ENCODE results near the gene FAM120B.

The FAM120B gene

GRCh38 chr6:170281331-170282292 is 24.9 kb upstream of the FAM120B start:
- H3K4me3 ChIP-seq (ENCODE audit: low read length in 2 of 2) = no peak overlapping the region
- H3K4me1 ChIP-seq (ENCODE audit: control insufficient read depth, insufficient read depth, low read length) = peaks cover 5% of the 10 kb centered on the region
- H3K36me3 ChIP-seq (ENCODE audit: control insufficient read depth in 2 of 2, insufficient read depth in 2 of 2, low read length in 2 of 2) = no peaks in the 10 kb centered on the region
- no peak overlapping the region for H3K9ac ChIP-seq (ENCODE audit: low read length in 2 of 2)
- no peaks in the 10 kb centered on the region for H3K9me3 ChIP-seq (ENCODE audit: control insufficient read depth in 2 of 2, low read length in 2 of 2)
- H3K27me3 ChIP-seq (ENCODE audit: control insufficient read depth in 1 of 2, insufficient read depth in 2 of 2, low read length in 2 of 2) = peaks cover 0 to 3% of the 10 kb centered on the region in 2 donors
- no peak overlapping the region for H3K27ac ChIP-seq (ENCODE audit: low read length)

- H3K4me3 ChIP-seq (ENCODE audit: low read length in 2 of 2) = no peak overlapping the region
- H3K27me3 ChIP-seq (ENCODE audit: control insufficient read depth in 1 of 2, insufficient read depth in 2 of 2, low read length in 2 of 2) = peaks cover 5 to 6% of the 10 kb centered on the region in 2 donors
- H3K36me3 ChIP-seq (ENCODE audit: control insufficient read depth in 2 of 2, insufficient read depth in 2 of 2, low read length in 2 of 2) = no peaks in the 10 kb centered on the region
- no peak overlapping the region for H3K27ac ChIP-seq (ENCODE audit: low read length)
- no peaks in the 10 kb centered on the region for H3K9me3 ChIP-seq (ENCODE audit: control insufficient read depth in 2 of 2, low read length in 2 of 2)
- H3K4me1 ChIP-seq (ENCODE audit: control insufficient read depth, insufficient read depth, low read length) = peaks cover 7% of the 10 kb centered on the region
- H3K9ac ChIP-seq (ENCODE audit: low read length in 2 of 2) = no peak overlapping the region
These were observed 23.9 kb upstream of the FAM120B start for GRCh38 chr6:170282512-170283158.

GRCh38 chr6:170283212-170284081 is 23.1 kb upstream of the FAM120B start:
- no peak overlapping the region for H3K4me3 ChIP-seq (ENCODE audit: low read length in 2 of 2)
- no peak overlapping the region for H3K27ac ChIP-seq (ENCODE audit: low read length)
- H3K9ac ChIP-seq (ENCODE audit: low read length in 2 of 2) = no peak overlapping the region
- H3K27me3 ChIP-seq (ENCODE audit: control insufficient read depth in 1 of 2, insufficient read depth in 2 of 2, low read length in 2 of 2) = peaks cover 12 to 14% of the 10 kb centered on the region in 2 donors
- H3K36me3 ChIP-seq (ENCODE audit: control insufficient read depth in 2 of 2, insufficient read depth in 2 of 2, low read length in 2 of 2) = no peaks in the 10 kb centered on the region
- H3K4me1 ChIP-seq (ENCODE audit: control insufficient read depth, insufficient read depth, low read length) = peaks cover 8% of the 10 kb centered on the region
- no peaks in the 10 kb centered on the region for H3K9me3 ChIP-seq (ENCODE audit: control insufficient read depth in 2 of 2, low read length in 2 of 2)

DNA sequence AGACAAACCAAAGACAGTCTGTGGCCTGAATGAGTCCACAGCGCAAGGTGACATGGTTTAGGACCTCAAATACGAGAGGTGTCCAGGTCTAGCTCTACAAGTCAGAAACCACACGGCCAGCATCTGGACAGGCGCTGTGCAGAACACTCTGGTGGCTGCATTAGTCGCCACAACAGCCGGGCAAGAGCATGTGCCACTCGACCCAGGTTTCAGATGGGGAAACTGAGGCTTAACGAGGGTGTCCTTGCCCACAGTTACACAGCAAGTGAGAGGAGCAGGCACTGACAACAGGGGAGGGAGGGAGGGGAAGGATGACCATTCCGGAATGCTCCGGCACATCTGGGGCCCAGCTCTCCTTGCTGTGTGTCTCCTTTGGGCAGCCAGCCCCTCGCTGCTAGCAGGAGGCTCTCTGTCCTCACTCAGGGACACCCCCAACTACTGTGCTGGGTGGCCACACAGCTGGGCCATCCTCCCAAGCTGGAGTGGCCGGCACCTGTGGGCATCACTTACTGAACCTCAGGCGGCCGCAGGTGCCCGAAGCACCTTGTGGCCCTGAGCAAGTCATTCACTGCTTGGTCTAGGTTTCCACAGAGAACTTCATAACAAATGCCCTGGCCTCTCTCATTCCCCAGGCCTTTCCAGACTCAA is 22.3 kb upstream of the FAM120B start:
- peaks cover 12% of the 10 kb centered on the region for H3K4me1 ChIP-seq (ENCODE audit: control insufficient read depth, insufficient read depth, low read length)
- H3K9me3 ChIP-seq (ENCODE audit: control insufficient read depth in 2 of 2, low read length in 2 of 2) = no peaks in the 10 kb centered on the region
- H3K9ac ChIP-seq (ENCODE audit: low read length in 2 of 2) = no peak overlapping the region
- no peak overlapping the region for H3K27ac ChIP-seq (ENCODE audit: low read length)
- peaks cover 17 to 20% of the 10 kb centered on the region in 2 donors for H3K27me3 ChIP-seq (ENCODE audit: control insufficient read depth in 1 of 2, insufficient read depth in 2 of 2, low read length in 2 of 2)
- H3K36me3 ChIP-seq (ENCODE audit: control insufficient read depth in 2 of 2, insufficient read depth in 2 of 2, low read length in 2 of 2) = no peaks in the 10 kb centered on the region
- no peak overlapping the region for H3K4me3 ChIP-seq (ENCODE audit: low read length in 2 of 2)

DNA sequence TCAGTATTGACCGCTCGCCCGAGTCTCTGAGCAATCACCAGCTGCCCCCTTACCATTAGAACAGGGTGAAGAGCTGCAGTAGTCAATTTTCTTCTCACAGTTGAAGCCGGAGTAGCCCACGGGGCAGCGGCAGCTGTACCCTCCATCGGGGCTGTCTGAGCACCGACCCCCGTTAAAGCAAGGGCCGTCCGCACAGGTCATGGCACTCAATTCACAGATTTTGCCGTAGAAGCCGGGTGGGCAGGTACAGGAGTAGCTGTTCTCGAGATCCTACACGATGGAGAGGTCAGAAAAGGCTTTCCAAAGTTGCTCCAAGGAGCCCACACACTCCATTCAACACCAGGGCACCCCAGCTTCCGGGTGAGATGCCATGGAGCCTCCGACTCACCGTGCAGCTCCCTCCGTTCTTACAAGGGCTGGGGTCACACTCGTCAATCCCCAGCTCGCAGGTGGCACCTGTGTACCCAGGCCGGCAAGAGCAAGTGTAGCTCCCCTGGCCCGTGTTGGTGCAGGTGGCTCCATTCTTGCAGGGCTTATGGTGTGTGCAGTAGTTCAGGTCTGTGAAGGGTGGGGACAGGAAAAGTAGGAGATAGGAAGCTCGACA is 21.6 kb upstream of the FAM120B start:
- Histone ChIP-seq H3K4me3 (ENCODE audit: low read length in 2 of 2) (no peak overlapping the region), H3K27ac (ENCODE audit: low read length) (no peak overlapping the region), H3K4me1 (ENCODE audit: control insufficient read depth, insufficient read depth, low read length) (peaks cover 18% of the 10 kb centered on the region), H3K27me3 (ENCODE audit: control insufficient read depth in 1 of 2, insufficient read depth in 2 of 2, low read length in 2 of 2) (peaks cover 17 to 27% of the 10 kb centered on the region in 2 donors), H3K9ac (ENCODE audit: low read length in 2 of 2) (no peak overlapping the region), H3K36me3 (ENCODE audit: control insufficient read depth in 2 of 2, insufficient read depth in 2 of 2, low read length in 2 of 2) (no peaks in the 10 kb centered on the region), H3K9me3 (ENCODE audit: control insufficient read depth in 2 of 2, low read length in 2 of 2) (no peaks in the 10 kb centered on the region)

GRCh38 chr6:170285482-170285881 is 21.1 kb upstream of the FAM120B start:
- no peak overlapping the region for H3K9ac ChIP-seq (ENCODE audit: low read length in 2 of 2)
- no peaks in the 10 kb centered on the region for H3K36me3 ChIP-seq (ENCODE audit: control insufficient read depth in 2 of 2, insufficient read depth in 2 of 2, low read length in 2 of 2)
- no peak overlapping the region for H3K4me3 ChIP-seq (ENCODE audit: low read length in 2 of 2)
- H3K9me3 ChIP-seq (ENCODE audit: control insufficient read depth in 2 of 2, low read length in 2 of 2) = no peaks in the 10 kb centered on the region
- H3K27ac ChIP-seq (ENCODE audit: low read length) = no peak overlapping the region
- H3K4me1 ChIP-seq (ENCODE audit: control insufficient read depth, insufficient read depth, low read length) = peaks cover 19% of the 10 kb centered on the region
- peaks cover 17 to 28% of the 10 kb centered on the region in 2 donors for H3K27me3 ChIP-seq (ENCODE audit: control insufficient read depth in 1 of 2, insufficient read depth in 2 of 2, low read length in 2 of 2)

DNA sequence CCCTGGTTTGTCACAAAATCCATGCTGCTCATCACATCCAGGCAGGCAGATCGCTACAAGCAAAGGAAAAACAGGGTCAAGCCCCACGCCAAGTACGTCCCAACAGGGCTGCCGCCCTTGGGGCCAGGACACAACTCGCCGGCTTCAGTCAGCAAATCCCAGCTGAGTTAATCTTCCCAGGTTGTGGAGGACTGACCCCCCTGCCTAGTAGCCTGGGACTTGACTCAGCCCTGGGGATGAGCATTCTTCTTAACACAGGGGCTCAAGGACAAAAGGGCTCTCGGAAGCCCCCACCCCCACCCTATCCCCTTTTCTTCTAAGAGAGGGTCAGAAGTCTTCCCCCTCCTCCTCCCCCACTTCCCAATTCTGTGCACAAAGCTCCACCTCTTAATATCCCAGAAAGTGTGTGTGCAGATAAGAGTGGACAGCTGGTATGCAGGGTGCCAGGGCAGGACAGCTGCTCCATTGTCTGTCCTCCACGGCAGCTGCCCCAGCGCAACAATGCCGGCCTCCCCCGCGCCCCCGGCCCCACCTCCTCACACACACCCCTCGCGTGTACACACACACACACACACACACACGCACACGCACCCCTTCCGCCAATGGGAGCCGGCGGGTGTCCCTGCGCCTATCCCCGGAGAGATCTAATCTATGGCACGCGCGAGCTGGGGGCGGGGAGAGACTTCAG is 20.2 kb upstream of the FAM120B start:
- no peak overlapping the region for H3K27ac ChIP-seq (ENCODE audit: low read length)
- H3K36me3 ChIP-seq (ENCODE audit: control insufficient read depth in 2 of 2, insufficient read depth in 2 of 2, low read length in 2 of 2) = no peaks in the 10 kb centered on the region
- H3K4me1 ChIP-seq (ENCODE audit: control insufficient read depth, insufficient read depth, low read length) = peaks cover 26% of the 10 kb centered on the region
- H3K9me3 ChIP-seq (ENCODE audit: control insufficient read depth in 2 of 2, low read length in 2 of 2) = no peaks in the 10 kb centered on the region
- no peak overlapping the region for H3K4me3 ChIP-seq (ENCODE audit: low read length in 2 of 2)
- H3K9ac ChIP-seq (ENCODE audit: low read length in 2 of 2) = no peak overlapping the region
- peaks cover 17 to 32% of the 10 kb centered on the region in 2 donors for H3K27me3 ChIP-seq (ENCODE audit: control insufficient read depth in 1 of 2, insufficient read depth in 2 of 2, low read length in 2 of 2)

GRCh38 chr6:170286934-170287265 is 19.7 kb upstream of the FAM120B start:
- Histone ChIP-seq H3K27me3 (ENCODE audit: control insufficient read depth in 1 of 2, insufficient read depth in 2 of 2, low read length in 2 of 2) (peaks cover 19 to 37% of the 10 kb centered on the region in 2 donors), H3K4me1 (ENCODE audit: control insufficient read depth, insufficient read depth, low read length) (peaks cover 31% of the 10 kb centered on the region), H3K36me3 (ENCODE audit: control insufficient read depth in 2 of 2, insufficient read depth in 2 of 2, low read length in 2 of 2) (no peaks in the 10 kb centered on the region), H3K27ac (ENCODE audit: low read length) (no peak overlapping the region), H3K4me3 (ENCODE audit: low read length in 2 of 2) (no peak overlapping the region), H3K9ac (ENCODE audit: low read length in 2 of 2) (no peak overlapping the region), H3K9me3 (ENCODE audit: control insufficient read depth in 2 of 2, low read length in 2 of 2) (no peaks in the 10 kb centered on the region)

DNA sequence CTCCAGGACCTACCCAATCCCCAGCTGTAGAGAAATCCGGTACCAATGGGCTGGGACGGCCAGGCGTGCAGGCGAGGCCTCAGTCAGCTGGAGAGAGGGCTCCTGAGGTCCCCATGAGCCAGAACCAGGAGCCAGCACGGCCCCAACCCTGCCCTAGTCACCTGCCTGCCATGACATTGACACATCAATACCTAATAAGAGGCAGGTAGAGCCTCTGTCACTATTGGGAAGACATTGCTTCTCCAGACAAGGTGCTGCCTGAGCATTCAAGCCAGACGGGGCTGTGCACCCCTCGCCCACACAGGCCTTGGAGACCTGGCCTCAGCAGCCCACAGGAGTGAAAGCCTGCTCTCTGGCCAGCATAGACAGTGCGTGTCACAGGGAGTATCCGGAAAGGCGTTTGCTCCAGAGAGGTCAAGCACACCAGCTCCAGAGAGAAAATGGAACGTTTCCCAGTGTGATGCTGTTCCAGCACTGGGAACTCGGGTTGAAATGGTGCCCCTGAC is 19.1 kb upstream of the FAM120B start:
- H3K4me1 ChIP-seq (ENCODE audit: control insufficient read depth, insufficient read depth, low read length) = peaks cover 34% of the 10 kb centered on the region
- H3K27me3 ChIP-seq (ENCODE audit: control insufficient read depth in 1 of 2, insufficient read depth in 2 of 2, low read length in 2 of 2) = peaks cover 25 to 43% of the 10 kb centered on the region in 2 donors
- H3K4me3 ChIP-seq (ENCODE audit: low read length in 2 of 2) = no peak overlapping the region
- H3K9ac ChIP-seq (ENCODE audit: low read length in 2 of 2) = no peak overlapping the region
- no peaks in the 10 kb centered on the region for H3K36me3 ChIP-seq (ENCODE audit: control insufficient read depth in 2 of 2, insufficient read depth in 2 of 2, low read length in 2 of 2)
- no peak overlapping the region for H3K27ac ChIP-seq (ENCODE audit: low read length)
- H3K9me3 ChIP-seq (ENCODE audit: control insufficient read depth in 2 of 2, low read length in 2 of 2) = no peaks in the 10 kb centered on the region

All from stomach smooth muscle (tissue), 2 donors.